H1 (cell line): ENCODE measurements around the gene FXR1. TPM values are rescaled to one million over a fixed set of nuclear protein-coding genes. Genes with fewer than 3 reads are reported as not detected.

ENCODE experiments used
- CTCF ChIA-PET: fragments of 300-600 bp; sonication (Branson Sonifier 250); formaldehyde crosslinking; loops from one replicate; lab custom pipeline; 2021; ENCODE audit not compliant: partially characterized antibody; lab: Charles Lee
- POLR2A ChIA-PET: fragments of 300-600 bp; sonication (Branson Sonifier 250); formaldehyde crosslinking; loops from one replicate; lab custom pipeline; 2021; ENCODE audit warnings: inconsistent platforms; ENCODE audit not compliant: partially characterized antibody; lab: Charles Lee
- DNase-seq, 2 experiments: peaks; one replicate each; pipeline versions ENCODE4 v3.0.0 to v3.0.0-alpha.2; 2010 to 2022; ENCODE audit warnings: low spot score in 2 of 2, low read depth in 1 of 2, mixed read lengths in 1 of 2
- FAIRE-seq: peaks from 2 replicates; lab custom pipeline; 2011; peaks lifted over from hg19 to GRCh38; lab: Jason Lieb, UNC
- H2AFZ ChIP-seq: 2 replicates; pipeline ENCODE4 v1.8.1; 2012; ENCODE audit warnings: low read length, inconsistent platforms
- H2AK5ac ChIP-seq: 2 replicates; pipeline ENCODE4 v1.6.1; 2013; ENCODE audit warnings: low read depth, low read length
- H2BK120ac ChIP-seq: replicated peaks from 2 replicates; pipeline ENCODE3; 2013; ENCODE audit warnings: low read depth, low read length, inconsistent platforms
- H2BK12ac ChIP-seq: 2 replicates; pipeline ENCODE4 v1.6.1; 2013; ENCODE audit warnings: low read depth, low read length
- H2BK15ac ChIP-seq: 2 replicates; pipeline ENCODE4 v1.6.1; 2013; ENCODE audit warnings: low read length
- H2BK20ac ChIP-seq: 2 replicates; pipeline ENCODE4 v1.6.1; 2013; ENCODE audit warnings: low read length
- H2BK5ac ChIP-seq: 2 replicates; pipeline ENCODE4 v1.6.1; 2013; ENCODE audit warnings: low read depth, low read length
- H3K14ac ChIP-seq: 2 replicates; pipeline ENCODE4 v1.6.1; 2013; ENCODE audit warnings: inconsistent platforms; ENCODE audit not compliant: insufficient read length
- H3K18ac ChIP-seq: 2 replicates; pipeline ENCODE4 v1.6.1; 2013; ENCODE audit warnings: low read length; ENCODE audit errors: extremely low read depth
- H3K23ac ChIP-seq: 2 replicates; pipeline ENCODE4 v1.6.1; 2013; ENCODE audit warnings: inconsistent platforms; ENCODE audit not compliant: insufficient read length
- H3K23me2 ChIP-seq: 2 replicates; pipeline ENCODE4 v1.6.1; 2013; ENCODE audit warnings: low read depth, low read length
- H3K27ac ChIP-seq: 2 replicates; pipeline ENCODE4 v1.6.1; 2011; ENCODE audit warnings: low read depth, low read length, inconsistent platforms
- H3K27me3 ChIP-seq, 4 experiments: replicated peaks in 1 of 4; 1 replicate in 1 of 4; 2 replicates in 3 of 4; pipeline versions ENCODE4 v1.6.1 to v1.8.1; 2011 to 2013; ENCODE audit warnings: low read length in 3 of 4, mild to moderate bottlenecking in 3 of 4, inconsistent platforms in 2 of 4, mixed read lengths in 2 of 4, moderate library complexity in 1 of 4; ENCODE audit not compliant: control insufficient read depth in 3 of 4, insufficient read depth in 3 of 4; ENCODE audit errors: extremely low read depth in 1 of 4
- H3K36me3 ChIP-seq, 4 experiments: 2 replicates each; pipeline versions ENCODE4 v1.6.1 to v1.8.1; 2011 to 2013; ENCODE audit warnings: mild to moderate bottlenecking in 4 of 4, low read length in 3 of 4, moderate library complexity in 2 of 4, control low read depth in 1 of 4, inconsistent platforms in 1 of 4; ENCODE audit not compliant: insufficient read depth in 4 of 4, control insufficient read depth in 2 of 4
- H3K4ac ChIP-seq: replicated peaks from 2 replicates; pipeline ENCODE3; 2013; ENCODE audit warnings: low read length, low read depth, mixed read lengths, inconsistent platforms; ENCODE audit not compliant: insufficient read length
- H3K4me1 ChIP-seq, 4 experiments: replicated peaks in 1 of 4; 1 replicate in 1 of 4; 2 replicates in 3 of 4; pipeline versions ENCODE4 v1.6.1 to v1.8.1; 2011 to 2013; ENCODE audit warnings: low read length in 3 of 4, inconsistent platforms in 2 of 4, mixed read lengths in 1 of 4; ENCODE audit not compliant: insufficient read depth in 4 of 4, control insufficient read depth in 3 of 4
- H3K4me2 ChIP-seq, 2 experiments: 2 replicates each; pipeline versions ENCODE4 v1.6.1 to v1.8.1; 2011 to 2013; ENCODE audit warnings: low read depth in 2 of 2, low read length in 2 of 2, control low read depth in 1 of 2, inconsistent platforms in 1 of 2, mild to moderate bottlenecking in 1 of 2; ENCODE audit not compliant: insufficient read depth in 1 of 2
- H3K4me3 ChIP-seq, 4 experiments: fragments of 200-600, 300-600 bp in 1 of 4; sonication (generic), shearing (Covaris generic), sonication (Bioruptor Twin) in 1 of 4; 2 replicates each; pipeline versions ENCODE4 v1.5.1 to v1.8.1; 2011 to 2016; ENCODE audit warnings: low read length in 4 of 4, low read depth in 3 of 4, control low read depth in 2 of 4, inconsistent platforms in 2 of 4, mild to moderate bottlenecking in 2 of 4, mixed read lengths in 1 of 4, moderate library complexity in 1 of 4; ENCODE audit not compliant: insufficient read depth in 2 of 4; ENCODE audit errors: extremely low read depth in 1 of 4
- H3K56ac ChIP-seq: replicated peaks from 2 replicates; pipeline ENCODE3; 2013; ENCODE audit warnings: low read depth, mild to moderate bottlenecking, mixed read lengths, low read length, inconsistent platforms; ENCODE audit not compliant: insufficient read length
- H3K79me1 ChIP-seq: 2 replicates; pipeline ENCODE4 v1.6.1; 2013; ENCODE audit warnings: low read depth, low read length, control low read depth
- H3K79me2 ChIP-seq, 2 experiments: 2 replicates each; pipeline versions ENCODE4 v1.6.1 to v1.8.1; 2012 to 2013; ENCODE audit warnings: low read length in 2 of 2, mild to moderate bottlenecking in 2 of 2, inconsistent platforms in 1 of 2; ENCODE audit not compliant: insufficient read depth in 2 of 2, control insufficient read depth in 1 of 2
- H3K9ac ChIP-seq, 4 experiments: replicated peaks in 1 of 4; 1 replicate in 1 of 4; 2 replicates in 3 of 4; pipeline versions ENCODE4 v1.6.1 to v1.8.1; 2011 to 2013; ENCODE audit warnings: low read depth in 3 of 4, low read length in 3 of 4, control low read depth in 2 of 4, mild to moderate bottlenecking in 2 of 4, moderate library complexity in 2 of 4, inconsistent platforms in 1 of 4; ENCODE audit errors: extremely low read depth in 1 of 4
- H3K9me3 ChIP-seq, 2 experiments: 2 replicates each; pipeline versions ENCODE4 v1.6.1 to v1.8.1; 2012 to 2013; ENCODE audit warnings: mild to moderate bottlenecking in 2 of 2, moderate library complexity in 2 of 2, control low read depth in 1 of 2, inconsistent platforms in 1 of 2, low read depth in 1 of 2, low read length in 1 of 2, mixed read lengths in 1 of 2; ENCODE audit not compliant: insufficient read depth in 2 of 2
- H4K20me1 ChIP-seq, 2 experiments: replicated peaks in 1 of 2; 2 replicates each; pipeline versions ENCODE3 to v1.8.1; 2011 to 2013; ENCODE audit warnings: inconsistent platforms in 2 of 2, low read length in 2 of 2, mild to moderate bottlenecking in 1 of 2; ENCODE audit not compliant: insufficient read depth in 2 of 2, control insufficient read depth in 1 of 2
- H4K5ac ChIP-seq: 2 replicates; pipeline ENCODE4 v1.6.1; 2013; ENCODE audit warnings: low read length, low read depth, mixed read lengths, inconsistent platforms; ENCODE audit not compliant: insufficient read length
- H4K8ac ChIP-seq: 2 replicates; pipeline ENCODE4 v1.8.0; 2013; ENCODE audit warnings: mild to moderate bottlenecking, moderate library complexity, low read length, inconsistent platforms; ENCODE audit not compliant: insufficient read depth; ENCODE audit errors: extremely low read depth
- H4K91ac ChIP-seq: replicated peaks from 2 replicates; pipeline ENCODE3; 2013; ENCODE audit warnings: low read length, mixed read lengths, inconsistent platforms; ENCODE audit not compliant: insufficient read length
- BRCA1 ChIP-seq: IDR thresholded peaks from 2 replicates; pipeline ENCODE4 v1.6.1; 2012; ENCODE audit warnings: low read depth, low read length, improper control_type of control experiment
- HDAC6 ChIP-seq: IDR thresholded peaks from one replicate; pipeline ENCODE4 v1.7.1; 2012; ENCODE audit warnings: low read depth, mild to moderate bottlenecking, inconsistent platforms, low read length, moderate library complexity
- WGBS, 2 experiments: shearing (Covaris generic) in 1 of 2; methylation state at CpG; one replicate each; pipeline versions ENCODE4 v1.1.6 to v1.1.7; 2013 to 2015; ENCODE audit warnings: low lambda C conversion rate in 2 of 2, mixed read lengths in 2 of 2, inconsistent platforms in 1 of 2, low coverage in 1 of 2, missing lambda C conversion rate in 1 of 2; ENCODE audit not compliant: insufficient replicate concordance in 2 of 2, insufficient coverage in 1 of 2, insufficient read length in 1 of 2; ENCODE audit errors: extremely low coverage in 1 of 2, missing lambda C conversion rate in 1 of 2; 5-methylcytosine and 5-hydroxymethylcytosine counted together
- polyA plus RNA-seq, 7 experiments: library from polyadenylated mRNA; depleted of rRNA in 3 of 7; stranded (reverse) in 5 of 7; unstranded in 2 of 7; fragments of >200 nt in 5 of 7; fragments of 200-250 nt in 2 of 7; gene quantifications; 1 replicate in 5 of 7; 2 replicates in 1 of 7; 4 replicates in 1 of 7; pipeline versions ENCODE4 v1.2.1 to v1.2.3, GENCODE V29; 2011 to 2013; ENCODE audit warnings: missing spikeins in 2 of 7, mixed read lengths in 2 of 7
- total RNA-seq: library from RNA; stranded (reverse); fragmentation: NEBNext Ultra II Directional; extraction: Animal tissue kit (Norgen Biotek cat#: 25700); gene quantifications from 2 replicates; pipeline ENCODE4 v1.2.1, GENCODE V29; 2021
- TF ChIP-seq, protein P1 (sequence below): IDR thresholded peaks from 2 replicates; pipeline ENCODE4 v1.6.1; 2011; ENCODE audit warnings: low read depth, mild to moderate bottlenecking, low read length; ENCODE audit not compliant: insufficient read depth

FXR1 gene
- total and polyA plus RNA-seq, 2 of the 8 experiments (the other 6 are each of a cell fraction or from before 2014, with no cell fraction given) = 108 to 283 TPM

DNA sequence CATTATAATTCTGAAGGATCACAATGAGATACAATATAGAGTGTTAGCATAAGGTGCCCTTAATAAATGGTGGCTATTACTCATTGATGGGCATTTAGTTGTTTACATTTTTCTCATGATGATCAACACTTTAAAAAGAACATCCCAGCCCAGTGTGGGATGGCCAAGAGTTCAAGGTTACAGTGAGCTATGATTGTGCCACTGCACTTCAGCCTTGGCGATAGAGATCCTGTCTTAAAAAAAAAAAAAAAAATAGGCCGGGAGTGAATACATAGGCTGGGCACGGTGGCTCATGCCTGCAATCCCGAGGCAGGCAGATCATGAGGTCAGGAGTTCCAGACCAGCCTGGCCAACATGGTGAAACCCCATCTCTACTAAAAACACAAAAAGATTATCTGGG lies 1.6 kb upstream of the FXR1 start:
- no peak overlapping the region for H2BK15ac ChIP-seq
- FAIRE-seq = no peak

More for the DNA sequence above, 1.6 kb upstream of the FXR1 start:
- H4K8ac ChIP-seq = no peak overlapping the region
- no peak overlapping the region for H2BK120ac ChIP-seq
- no peak for DNase-seq
- no peak overlapping the region for H2AFZ ChIP-seq
- no peak overlapping the region for H3K23ac ChIP-seq
- no peak overlapping the region for H3K56ac ChIP-seq
- H3K27ac ChIP-seq = no peak overlapping the region
- H3K23me2 ChIP-seq = no peaks in the 10 kb centered on the region
- H2BK5ac ChIP-seq = no peak overlapping the region
- no peak overlapping the region for H3K18ac ChIP-seq
- H3K14ac ChIP-seq = no peak overlapping the region
- no peak overlapping the region for H2BK20ac ChIP-seq
- no peak overlapping the region for H2AK5ac ChIP-seq
- no peak overlapping the region for H4K5ac ChIP-seq
- H3K9me3 ChIP-seq = no peaks in the 10 kb centered on the region
- no peak overlapping the region for H3K4ac ChIP-seq
- 76% methylated on average over 2 of the region's 4 CpGs; no CpG with 5 or more reads in 1 of the 2 experiments for WGBS, 2 experiments
- H2BK12ac ChIP-seq = 0 out of 2 replicates have a peak overlapping the region, but pooled peaks have one; percentile 69
- peaks cover 31 to 33% of the 10 kb centered on the region in 2 experiments for H3K79me2 ChIP-seq
- no peak overlapping the region for H3K9ac ChIP-seq
- H3K27me3 ChIP-seq = no peaks in the 10 kb centered on the region
- H4K91ac ChIP-seq = no peak overlapping the region
- peaks cover 17 to 19% of the 10 kb centered on the region in 2 experiments for H4K20me1 ChIP-seq
- H3K4me1 ChIP-seq = peaks cover 0 to 4% (median 0%) of the 10 kb centered on the region in 4 experiments; a peak in 4 of 7 replicates
- H3K4me3 ChIP-seq = no peak overlapping the region
- peaks cover 0 to 12% (median 4%) of the 10 kb centered on the region in 4 experiments; a peak in 2 of 8 replicates for H3K36me3 ChIP-seq
- TF ChIP-seq BRCA1 = no peak
- TF ChIP-seq HDAC6 = no peak
- TF ChIP-seq, protein P1, sequence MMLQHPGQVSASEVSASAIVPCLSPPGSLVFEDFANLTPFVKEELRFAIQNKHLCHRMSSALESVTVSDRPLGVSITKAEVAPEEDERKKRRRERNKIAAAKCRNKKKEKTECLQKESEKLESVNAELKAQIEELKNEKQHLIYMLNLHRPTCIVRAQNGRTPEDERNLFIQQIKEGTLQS = no peak
- TF ChIP-seq, all 59 proteins: peak for 0
- no peaks in the 10 kb centered on the region for H3K79me1 ChIP-seq
- ChIA-PET CTCF (interaction anchor here (0.6 to 2.8 kb wide), 5 partner anchors 10 to 1104 kb away, joined by 3 to 16 read pairs (median 6); no protein-coding TSS in a partner anchor), POLR2A (interaction anchor here (0.9 to 3.4 kb wide), 3 partner anchors 11 to 14 kb away, joined by 3 to 18 read pairs (median 4); no protein-coding TSS in a partner anchor)
- no peak overlapping the region; a peak in 1 of 4 replicates for H3K4me2 ChIP-seq
